ENCODE data around the gene RAPSN. TPM values are rescaled to one million over a fixed set of nuclear protein-coding genes. Genes with fewer than 3 reads are reported as not detected.

Gene RAPSN
- total RNA-seq, 1 donor from 2014 or later: not detected

DNA sequence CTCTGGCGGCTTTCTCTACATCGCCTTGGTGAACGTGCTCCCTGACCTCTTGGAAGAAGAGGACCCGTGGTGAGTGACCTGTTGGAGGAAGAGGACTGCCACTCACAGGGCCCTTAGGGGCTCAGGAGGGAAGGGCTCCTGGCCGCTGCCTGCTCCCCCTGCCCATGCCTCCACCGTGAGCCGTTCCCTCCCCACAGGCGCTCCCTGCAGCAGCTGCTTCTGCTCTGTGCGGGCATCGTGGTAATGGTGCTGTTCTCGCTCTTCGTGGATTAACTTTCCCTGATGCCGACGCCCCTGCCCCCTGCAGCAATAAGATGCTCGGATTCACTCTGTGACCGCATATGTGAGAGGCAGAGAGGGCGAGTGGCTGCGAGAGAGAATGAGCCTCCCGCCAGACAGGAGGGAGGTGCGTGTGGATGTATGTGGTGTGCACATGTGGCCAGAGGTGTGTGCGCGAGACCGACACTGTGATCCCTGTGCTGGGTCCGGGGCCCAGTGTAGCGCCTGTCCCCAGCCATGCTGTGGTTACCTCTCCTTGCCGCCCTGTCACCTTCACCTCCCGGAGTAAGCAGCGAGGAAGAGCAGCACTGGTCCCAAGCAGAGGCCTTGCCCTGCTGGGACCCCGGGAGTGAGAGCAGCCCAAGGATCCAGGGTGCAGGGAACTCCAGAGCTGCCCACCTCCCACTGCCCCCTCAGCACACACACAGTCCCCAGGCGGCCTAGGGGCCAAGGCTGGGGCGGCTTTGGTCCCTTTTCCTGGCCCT, 33.7 kb downstream of the RAPSN start:
- DNase-seq (ENCODE audit: low read depth): no peak
- TF ChIP-seq, protein P1, sequence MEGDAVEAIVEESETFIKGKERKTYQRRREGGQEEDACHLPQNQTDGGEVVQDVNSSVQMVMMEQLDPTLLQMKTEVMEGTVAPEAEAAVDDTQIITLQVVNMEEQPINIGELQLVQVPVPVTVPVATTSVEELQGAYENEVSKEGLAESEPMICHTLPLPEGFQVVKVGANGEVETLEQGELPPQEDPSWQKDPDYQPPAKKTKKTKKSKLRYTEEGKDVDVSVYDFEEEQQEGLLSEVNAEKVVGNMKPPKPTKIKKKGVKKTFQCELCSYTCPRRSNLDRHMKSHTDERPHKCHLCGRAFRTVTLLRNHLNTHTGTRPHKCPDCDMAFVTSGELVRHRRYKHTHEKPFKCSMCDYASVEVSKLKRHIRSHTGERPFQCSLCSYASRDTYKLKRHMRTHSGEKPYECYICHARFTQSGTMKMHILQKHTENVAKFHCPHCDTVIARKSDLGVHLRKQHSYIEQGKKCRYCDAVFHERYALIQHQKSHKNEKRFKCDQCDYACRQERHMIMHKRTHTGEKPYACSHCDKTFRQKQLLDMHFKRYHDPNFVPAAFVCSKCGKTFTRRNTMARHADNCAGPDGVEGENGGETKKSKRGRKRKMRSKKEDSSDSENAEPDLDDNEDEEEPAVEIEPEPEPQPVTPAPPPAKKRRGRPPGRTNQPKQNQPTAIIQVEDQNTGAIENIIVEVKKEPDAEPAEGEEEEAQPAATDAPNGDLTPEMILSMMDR (conservative IDR thresholded peaks at IDR 0.05; ENCODE audit: low read depth, low read length): no peak
- H3K4me3 ChIP-seq (ENCODE audit: low read depth, low read length): no peak overlapping the region

DNA sequence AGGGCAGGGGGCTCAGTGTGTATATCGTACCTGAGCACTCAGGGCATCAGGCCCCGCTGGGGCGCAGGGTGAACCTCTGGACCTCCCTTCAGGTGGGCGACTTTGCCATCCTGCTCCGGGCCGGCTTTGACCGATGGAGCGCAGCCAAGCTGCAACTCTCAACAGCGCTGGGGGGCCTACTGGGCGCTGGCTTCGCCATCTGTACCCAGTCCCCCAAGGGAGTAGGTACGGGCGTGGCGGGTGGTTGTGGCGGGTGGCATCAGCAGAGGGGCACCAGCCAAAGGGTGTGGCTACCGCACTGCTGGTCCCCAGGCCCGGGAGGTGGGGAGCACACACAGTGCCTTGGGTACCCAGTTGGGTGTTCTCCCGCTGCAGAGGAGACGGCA, 34.3 kb downstream of the RAPSN start:
- H3K4me3 ChIP-seq (ENCODE audit: low read depth, low read length): no peak overlapping the region
- TF ChIP-seq, protein P1 (conservative IDR thresholded peaks at IDR 0.05; ENCODE audit: low read depth, low read length): no peak
- no peak for DNase-seq (ENCODE audit: low read depth)

DNA sequence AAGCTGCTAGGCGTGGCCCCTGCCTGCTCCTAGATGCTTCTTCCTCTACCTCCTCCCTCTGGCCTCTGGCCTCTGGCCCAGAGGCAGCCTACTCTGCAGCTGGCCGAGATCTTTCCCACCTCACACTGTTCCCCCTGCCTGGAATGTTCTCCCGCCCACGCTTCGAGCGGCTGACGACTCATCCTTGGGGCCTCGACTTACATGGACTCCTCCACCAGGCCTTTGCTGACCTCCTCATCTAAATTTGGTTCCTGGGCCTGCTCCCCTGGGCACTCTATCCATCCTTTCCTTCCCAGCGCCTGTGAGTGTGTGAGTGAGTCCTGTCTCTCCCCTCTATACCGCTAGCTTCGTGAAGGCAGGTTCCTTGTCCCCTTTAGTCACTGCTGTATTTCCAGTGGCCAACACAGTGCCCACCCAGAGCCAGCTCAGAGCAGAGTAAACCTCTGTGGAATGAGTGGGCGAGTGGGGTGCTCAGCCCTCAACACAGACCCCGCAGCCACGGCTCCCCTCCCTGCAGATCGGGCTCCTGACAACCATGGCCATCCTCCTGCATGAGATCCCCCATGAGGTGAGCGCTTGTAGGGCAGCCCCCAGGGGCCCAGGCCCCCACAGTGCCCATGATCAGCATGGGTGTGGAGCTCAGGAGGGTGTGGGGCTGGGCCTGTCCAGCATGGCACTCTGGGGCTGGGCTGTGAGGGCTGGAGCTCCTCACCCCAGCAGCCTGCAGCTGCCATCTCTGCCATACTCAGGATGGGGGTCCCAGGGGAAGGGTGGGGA, 34.8 kb downstream of the RAPSN start:
- no peak overlapping the region for H3K4me3 ChIP-seq (ENCODE audit: low read depth, low read length)
- DNase-seq (ENCODE audit: low read depth): no peak
- TF ChIP-seq, protein P1 (conservative IDR thresholded peaks at IDR 0.05; ENCODE audit: low read depth, low read length): no peak

DNA sequence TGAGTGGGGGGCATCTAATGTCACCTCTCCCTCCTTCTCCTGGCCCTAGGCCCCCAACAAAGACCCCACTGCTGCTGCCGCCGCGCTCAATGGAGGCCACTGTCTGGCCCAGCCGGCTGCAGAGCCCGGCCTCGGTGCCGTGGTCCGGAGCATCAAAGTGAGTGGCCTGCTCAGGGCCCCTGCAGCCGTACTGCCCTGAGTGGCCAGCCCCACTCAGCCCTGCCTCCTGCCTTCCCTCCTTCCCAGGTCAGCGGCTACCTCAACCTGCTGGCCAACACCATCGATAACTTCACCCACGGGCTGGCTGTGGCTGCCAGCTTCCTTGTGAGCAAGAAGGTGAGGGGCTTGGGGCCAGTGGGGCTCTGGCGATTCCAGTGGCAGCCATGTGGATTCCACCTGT, 35.6 kb downstream of the RAPSN start:
- no peak for DNase-seq (ENCODE audit: low read depth)
- TF ChIP-seq, protein P1 (conservative IDR thresholded peaks at IDR 0.05; ENCODE audit: low read depth, low read length): no peak
- no peak overlapping the region for H3K4me3 ChIP-seq (ENCODE audit: low read depth, low read length)

DNA sequence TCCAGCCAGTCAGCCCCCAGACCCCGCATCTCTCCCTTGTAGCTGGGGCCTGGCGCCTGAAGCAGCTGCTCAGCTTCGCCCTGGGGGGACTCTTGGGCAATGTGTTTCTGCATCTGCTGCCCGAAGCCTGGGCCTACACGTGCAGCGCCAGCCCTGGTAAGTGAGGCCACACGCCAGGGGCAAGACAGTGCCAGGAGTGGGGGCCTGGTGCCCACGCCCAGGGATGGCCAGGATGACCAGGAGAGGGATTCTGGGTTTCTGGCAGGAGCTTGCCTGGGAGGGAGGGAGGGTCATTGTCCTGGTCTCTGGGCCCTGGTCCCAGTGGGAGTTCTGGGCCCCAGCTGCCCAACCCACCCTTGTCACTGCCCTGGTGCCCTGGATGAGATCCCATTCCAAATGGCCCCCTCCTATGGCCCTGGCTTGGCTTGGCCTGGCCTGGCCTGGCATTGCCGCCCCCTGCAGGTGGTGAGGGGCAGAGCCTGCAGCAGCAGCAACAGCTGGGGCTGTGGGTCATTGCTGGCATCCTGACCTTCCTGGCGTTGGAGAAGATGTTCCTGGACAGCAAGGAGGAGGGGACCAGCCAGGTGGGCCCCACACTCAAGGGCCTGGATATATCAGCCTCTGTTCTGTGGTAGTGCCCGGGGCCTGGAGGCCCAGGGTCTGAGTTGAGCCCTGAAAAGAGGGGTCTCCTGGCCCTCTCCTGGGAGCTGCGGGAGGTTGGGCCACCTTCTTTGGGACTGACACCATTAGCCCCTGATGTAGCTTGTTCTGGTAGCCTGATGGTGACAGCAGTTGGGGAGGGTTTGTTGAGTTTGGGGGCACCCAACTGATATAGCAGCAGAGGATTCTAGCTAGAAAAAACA, 36.8 kb downstream of the RAPSN start:
- TF ChIP-seq, protein P1 (conservative IDR thresholded peaks at IDR 0.05; ENCODE audit: low read depth, low read length): peak; percentile 71
- H3K4me3 ChIP-seq (ENCODE audit: low read depth, low read length): no peak overlapping the region
- DNase-seq (ENCODE audit: low read depth): no peak

DNA sequence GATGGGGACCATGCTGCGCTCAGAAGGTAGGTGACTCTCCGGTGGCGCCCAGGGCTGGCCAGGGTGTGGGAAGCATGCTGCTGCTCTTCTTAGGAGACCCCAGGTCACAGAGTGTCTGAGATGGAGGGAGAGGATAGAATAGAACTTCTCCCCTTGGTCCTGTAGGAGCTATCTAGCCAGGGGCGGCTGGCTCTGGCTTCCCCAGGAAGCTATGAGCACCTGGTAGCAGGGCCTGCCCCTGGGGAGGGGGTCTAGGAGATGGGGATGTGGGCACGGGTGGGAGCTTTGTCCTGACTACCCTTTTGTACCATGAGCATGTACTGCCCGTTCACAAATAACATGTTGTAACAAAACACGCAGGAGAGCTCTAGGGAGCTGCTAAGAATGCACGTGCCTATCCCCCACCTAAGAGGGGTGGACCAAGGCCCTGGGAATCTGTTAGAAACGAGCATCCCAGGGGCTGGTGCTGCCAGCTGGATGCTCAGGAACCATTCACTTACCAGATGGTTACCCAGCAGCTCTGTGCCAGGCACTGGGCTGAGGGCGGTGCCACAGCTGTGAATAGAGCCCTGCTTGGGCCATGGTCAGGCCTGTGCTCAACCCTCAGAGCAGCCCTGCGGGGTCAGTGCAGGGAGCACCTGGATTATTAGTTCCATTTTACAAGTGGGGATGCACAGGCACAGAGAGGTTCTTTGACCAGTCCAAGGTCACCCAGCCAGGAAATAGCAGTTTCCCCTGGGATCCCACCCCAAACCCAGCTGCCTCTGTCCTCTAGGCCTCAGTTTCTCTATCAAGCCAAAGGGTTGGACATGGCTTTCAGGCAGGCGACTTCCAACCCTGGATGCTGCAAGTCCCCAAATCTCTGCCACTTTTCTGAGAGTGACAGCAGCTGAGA, 38.3 kb downstream of the RAPSN start:
- H3K4me3 ChIP-seq (ENCODE audit: low read depth, low read length): peak overlapping the region; percentile 96
- TF ChIP-seq, protein P1 (conservative IDR thresholded peaks at IDR 0.05; ENCODE audit: low read depth, low read length): no peak
- no peak for DNase-seq (ENCODE audit: low read depth)

Data from epithelial cell of proximal tubule (primary cell).